GM19438 (cell line): ENCODE measurements around the gene ATP8A1.
A peak's percentile ranks its signal among the peaks of the same experiment; 100 is the strongest.
"Not testable (repeated sequence)": the region's sequence is repeated elsewhere in the genome, so short reads cannot be mapped to it uniquely, and the experiment has no call there.

ENCODE experiments used
- ATAC-seq: cut with Tn5 transposase; IDR thresholded peaks from one replicate; pipeline ENCODE4 v1.9.1; 2021; ENCODE audit warnings: low read depth; ENCODE audit not compliant: unreplicated experiment

Gene ATP8A1

DNA sequence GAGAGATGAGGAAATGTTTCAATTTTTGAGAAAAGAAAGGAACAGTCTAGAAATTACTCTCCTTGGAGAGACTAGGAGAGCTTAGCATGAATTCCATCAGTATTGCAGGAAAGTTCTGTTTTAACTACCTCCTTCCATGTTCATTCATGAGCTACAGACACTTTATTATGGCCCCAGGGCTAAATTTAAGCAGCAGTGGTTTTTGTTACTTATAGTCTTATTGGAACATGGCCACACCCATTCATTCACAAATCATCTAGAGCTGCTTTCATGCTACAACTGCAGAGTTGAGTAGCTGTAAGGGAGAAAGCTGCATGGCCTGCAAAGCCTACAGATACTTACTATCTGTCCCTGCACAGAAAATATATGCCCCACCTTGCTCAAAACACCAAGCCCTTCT is 178.0 kb downstream of the ATP8A1 start:
- ATAC-seq, result no peak

DNA sequence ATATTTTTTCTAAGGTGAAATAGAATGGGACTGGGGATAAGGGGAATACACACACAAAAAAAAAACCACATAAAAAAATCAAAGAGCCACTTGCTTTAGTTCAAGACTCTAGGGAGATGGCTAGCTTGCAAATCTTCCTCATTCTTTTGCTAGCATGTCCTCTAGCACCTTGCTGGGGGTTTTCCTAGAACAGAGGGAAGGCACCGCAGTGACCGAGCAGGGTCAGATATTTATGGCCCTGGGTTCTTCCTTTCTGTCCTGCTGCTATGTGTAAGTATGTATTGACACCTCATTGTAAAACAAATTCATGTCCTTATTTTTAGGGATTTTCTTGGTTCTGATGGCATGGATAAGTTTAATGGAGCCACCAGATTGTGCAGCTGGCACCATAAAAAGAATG is 178.4 kb downstream of the ATP8A1 start:
- ATAC-seq, result no peak

- ATAC-seq, result no peak
Observed at GRCh38 chr4:42474406-42474805, 182.5 kb downstream of the ATP8A1 start.

GRCh38 chr4:42473071-42473684 is 183.7 kb downstream of the ATP8A1 start:
- ATAC-seq, result no peak

DNA sequence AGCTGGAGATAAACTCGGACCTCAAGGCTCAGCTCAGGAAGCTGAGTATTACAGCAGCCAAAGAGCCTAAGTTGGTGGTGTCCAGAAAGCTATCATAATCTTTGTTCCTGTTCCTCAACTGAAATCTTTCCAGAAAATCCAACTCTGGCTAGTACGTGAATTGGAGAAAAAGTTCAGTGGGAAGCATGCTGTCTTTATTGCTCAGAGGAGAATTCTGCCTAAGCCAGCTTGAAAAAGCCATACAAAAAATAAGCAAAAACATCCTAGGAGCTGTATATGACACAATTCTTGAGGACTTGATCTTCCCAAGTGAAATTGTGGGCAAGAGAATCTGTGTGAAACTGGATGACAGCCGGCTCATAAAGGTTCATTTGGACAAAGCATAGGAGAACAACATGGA is 185.0 kb downstream of the ATP8A1 start:
- ATAC-seq, result no peak

DNA sequence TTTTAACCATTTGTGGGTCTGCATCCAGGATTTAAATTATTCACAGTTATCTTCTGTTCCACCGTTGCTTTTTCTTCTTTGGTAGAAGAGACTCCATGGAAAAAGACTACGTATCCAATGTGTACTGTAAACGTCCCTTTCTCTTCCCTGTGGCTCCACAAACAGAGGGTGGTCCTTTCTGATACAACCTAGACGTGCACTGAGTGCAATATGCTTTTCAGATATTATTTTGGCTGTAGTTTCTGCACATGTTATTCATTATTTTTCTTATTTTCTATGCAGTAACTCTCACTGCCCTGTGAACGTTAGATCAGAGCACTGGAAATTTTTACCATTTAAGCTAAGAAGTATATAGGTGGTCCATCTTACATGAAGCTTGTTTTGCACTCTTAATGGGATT is 186.9 kb downstream of the ATP8A1 start:
- no peak for ATAC-seq

GRCh38 chr4:42467777-42468176 is 189.1 kb downstream of the ATP8A1 start:
- not testable (repeated sequence) for ATAC-seq

- no peak for ATAC-seq
Observed at GRCh38 chr4:42466273-42466844, 190.5 kb downstream of the ATP8A1 start.

GRCh38 chr4:42464550-42465094 is 192.3 kb downstream of the ATP8A1 start:
- ATAC-seq, result no peak

DNA sequence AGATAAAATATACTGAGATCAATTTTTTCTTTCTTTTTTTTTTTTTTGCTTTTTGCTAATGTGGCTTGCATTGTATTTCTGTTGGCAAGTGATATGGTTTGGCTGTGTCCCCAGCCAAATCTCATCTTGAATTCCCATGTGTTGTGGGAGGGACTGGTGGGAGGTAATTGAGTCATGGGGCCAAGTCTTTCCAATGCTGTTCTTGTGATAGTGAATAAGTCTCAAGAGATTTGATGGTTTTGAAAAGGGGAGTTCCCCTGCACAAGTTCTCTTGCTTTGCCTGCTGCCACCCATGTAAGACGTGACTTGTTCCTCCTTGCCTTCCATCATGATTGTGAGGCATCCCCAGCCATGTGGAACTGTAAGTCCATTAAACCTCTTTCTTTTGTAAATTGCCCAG is 195.7 kb downstream of the ATP8A1 start:
- not testable (repeated sequence) for ATAC-seq

DNA sequence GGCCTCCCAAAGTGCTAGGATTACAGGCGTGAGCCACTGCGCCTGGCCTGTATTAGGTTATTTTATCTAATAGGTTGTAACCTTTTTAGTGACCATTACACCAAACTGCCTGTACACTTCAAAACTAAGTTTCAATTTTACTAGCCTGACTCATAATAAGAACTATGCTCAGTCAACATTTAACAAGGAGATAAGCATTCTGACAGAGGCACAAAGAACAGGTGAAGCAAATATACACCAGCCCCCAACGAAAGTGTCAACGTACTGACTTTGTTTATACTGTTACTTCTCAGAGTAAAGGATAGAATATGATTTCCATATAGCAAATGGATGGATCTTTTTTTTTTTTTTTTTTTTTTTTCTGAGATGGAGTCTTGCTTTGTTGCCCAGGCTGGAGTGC is 196.9 kb downstream of the ATP8A1 start:
- ATAC-seq, result peak; percentile 99

- no peak for ATAC-seq
Observed at GRCh38 chr4:42458657-42459056, 198.2 kb downstream of the ATP8A1 start.

DNA sequence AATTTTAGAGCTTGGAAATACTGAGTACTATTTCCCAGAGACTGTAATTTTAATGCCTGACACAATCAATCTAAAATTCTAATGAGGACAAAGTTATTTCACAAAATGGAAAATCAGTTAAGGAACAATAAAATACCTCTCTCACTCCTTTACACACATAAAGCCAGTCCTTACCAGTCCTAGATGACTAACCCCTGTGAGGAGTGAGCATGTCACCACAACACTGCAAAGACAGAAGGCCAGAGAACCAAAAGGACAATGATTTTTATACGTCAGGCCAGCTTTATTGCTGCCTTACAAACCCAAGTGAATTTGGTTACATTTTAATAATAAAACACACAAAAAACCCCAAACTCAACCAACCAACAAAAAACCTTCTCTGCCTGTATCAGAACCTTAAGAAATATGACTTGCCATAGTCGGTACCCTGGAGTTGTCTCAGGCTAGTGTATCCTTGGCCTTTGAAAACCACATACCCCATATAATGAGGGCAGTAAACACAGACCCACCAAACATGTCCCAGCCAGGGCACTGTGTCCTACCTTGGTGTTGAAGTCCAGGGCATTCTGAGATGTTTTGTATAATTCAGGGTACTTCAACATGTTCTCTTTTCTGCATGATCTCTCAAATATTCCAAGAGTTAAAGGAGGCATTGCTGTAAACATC is 202.0 kb downstream of the ATP8A1 start:
- ATAC-seq, result no peak

GRCh38 chr4:42453612-42454011 is 203.3 kb downstream of the ATP8A1 start:
- ATAC-seq, result no peak

DNA sequence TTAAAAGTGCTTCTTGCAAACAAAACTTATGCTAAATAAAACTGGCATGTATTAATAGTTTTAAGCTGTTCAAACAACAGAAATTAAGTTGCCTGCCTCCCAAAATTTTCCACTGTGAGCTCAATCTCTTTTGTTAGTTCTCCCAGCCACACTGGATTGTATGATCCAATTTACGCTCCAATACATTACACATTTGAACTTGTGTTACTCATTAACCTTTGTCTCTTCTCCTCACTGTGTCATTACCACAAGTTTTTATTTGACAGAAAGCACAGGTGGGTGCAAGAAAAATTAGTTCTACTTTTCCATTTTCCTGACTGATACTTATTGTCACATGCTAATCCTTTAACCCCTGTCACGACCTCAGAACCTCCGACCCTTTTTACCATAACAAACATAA is 204.1 kb downstream of the ATP8A1 start:
- no peak for ATAC-seq

DNA sequence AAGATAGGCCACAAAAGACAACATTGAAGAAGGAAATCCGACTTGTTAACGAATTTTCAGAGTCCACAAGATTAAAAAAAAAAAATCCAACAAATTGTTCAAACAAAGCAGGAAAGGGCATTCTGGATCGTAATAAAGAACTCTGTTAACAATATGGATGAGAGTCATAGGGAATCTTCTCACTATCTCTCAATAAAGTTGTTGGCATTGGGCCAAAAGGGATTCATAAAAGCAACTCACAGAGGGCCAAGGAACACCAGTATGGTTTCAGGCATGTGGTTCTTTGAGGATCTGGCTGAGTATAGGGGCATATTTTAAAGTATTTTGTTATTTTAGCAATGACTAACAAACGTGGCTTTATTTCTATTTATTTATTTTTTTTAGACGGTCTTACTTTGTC is 210.1 kb downstream of the ATP8A1 start:
- ATAC-seq, result no peak

DNA sequence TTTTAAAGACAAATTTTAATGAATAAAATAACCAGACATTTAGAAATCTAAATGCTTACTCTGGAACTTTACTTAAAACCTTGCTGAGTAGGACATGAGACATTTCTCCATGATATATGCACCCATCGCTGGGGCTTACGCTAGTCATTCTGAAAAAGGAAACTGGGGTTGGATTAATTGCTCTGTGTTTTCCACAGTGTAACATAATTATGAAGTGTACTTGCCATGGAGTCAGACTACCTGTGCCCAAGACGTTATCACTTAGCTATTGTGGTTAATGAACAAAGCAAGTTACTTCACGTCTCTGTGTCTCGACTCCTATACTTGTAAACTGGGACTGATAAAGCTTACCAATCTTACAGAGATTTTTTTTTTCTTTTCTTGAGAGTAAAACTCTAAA is 211.9 kb downstream of the ATP8A1 start:
- ATAC-seq, result no peak

- ATAC-seq, result no peak
Observed at GRCh38 chr4:42442601-42443000, 214.3 kb downstream of the ATP8A1 start.

DNA sequence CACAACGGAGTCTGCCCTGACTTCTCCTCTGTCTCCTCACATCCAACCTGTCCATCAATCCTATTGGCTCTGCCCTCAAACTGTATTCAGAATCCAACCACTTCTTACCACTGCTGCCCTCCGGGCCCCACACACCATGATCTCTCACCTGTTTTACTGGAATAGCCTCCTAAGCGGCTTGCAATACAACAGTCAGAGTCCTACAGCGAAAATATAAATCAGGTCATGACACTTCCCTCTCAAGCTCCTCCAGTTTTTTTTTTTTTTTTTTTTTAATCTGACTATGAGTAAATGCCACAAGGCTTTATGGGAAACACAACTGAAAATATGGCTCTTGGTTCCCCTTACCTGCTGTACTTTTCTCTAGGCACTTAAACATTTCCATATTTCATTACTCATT is 216.8 kb downstream of the ATP8A1 start:
- no peak for ATAC-seq

DNA sequence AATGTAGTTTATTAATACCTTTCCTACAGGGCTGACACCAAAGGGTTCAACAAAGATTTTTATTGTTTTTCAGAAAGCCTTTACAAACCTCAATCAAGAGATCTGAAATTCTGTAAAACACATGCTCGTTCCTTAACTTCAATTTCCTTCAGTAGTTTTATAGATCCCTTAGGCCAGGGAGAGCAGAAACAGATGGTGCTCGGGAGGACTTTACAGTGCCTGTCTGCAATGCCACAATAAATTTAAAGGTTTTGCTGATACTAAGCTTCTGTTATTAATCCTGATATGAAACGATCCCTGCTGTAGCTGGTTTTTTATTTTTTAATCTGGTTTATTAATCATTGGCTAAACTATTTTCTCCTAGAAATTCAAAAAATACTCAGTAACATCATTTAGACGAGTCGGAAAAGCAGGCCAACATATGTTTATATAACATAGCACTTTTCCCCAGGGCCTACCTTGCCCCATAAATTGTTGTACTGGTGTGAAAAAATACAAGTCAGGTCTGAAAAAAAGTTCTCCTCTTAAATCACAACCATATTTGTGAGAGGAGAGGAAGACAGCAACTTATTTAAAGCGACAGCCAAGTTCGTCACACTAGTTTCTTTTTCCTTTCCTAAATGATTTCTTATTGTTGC is 219.9 kb downstream of the ATP8A1 start:
- no peak for ATAC-seq

DNA sequence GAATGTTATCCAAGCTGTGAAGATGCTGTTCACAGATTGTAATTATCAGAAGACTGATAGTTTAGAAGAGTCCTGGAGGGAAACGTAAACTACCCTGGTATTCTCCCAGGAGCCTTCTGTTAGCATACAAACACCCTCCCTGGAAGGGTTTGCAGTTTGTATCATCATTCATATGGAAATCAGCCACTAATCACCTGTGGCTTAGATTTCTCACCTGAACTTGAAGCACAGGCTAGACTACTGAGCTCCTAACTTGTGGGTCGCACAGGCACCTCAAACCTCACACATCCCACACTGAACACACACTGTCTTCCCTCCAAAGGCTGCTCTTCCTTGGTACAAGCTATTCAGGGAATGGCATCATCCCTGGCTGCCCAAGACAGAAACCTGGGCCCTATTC is 228.9 kb downstream of the ATP8A1 start:
- no peak for ATAC-seq
